ENCODE results near the gene NKX3-2.

The NKX3-2 gene

DNA sequence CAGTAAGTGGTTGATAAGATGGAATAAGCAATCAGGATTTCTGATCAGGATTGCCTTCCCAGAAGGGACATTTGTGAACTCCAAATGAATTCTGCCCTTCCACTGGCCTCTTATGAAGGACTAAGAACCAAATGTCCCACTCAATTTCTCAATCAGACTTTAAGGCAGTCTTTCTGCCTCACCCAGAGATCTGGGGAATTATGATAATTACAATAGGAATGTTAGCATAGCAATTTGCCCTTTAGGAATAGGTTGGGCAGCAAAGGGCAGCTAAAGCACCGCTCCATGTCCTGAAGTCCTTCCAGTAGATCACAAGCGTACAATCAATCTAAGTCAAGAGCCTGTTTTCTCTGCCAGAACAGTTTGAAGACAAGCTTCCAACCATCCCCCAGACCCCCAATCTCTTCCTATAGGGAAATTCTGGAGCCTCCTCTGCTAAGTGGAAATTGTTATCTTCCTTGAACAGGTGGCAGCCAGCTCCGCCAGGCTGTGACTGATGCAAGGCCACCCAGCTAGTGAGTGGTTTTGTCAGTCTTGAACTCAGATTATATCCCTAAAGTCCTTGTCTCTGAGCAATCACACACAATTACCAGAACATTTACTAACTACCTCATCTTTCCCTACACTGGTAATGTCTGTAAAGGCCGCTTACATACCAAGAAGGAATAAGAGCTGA is 18.6 kb downstream of the NKX3-2 start:
- DNase-seq (ENCODE audit: low read depth): no peak
- H3K4me3 ChIP-seq (ENCODE audit: low read depth, low read length): no peak overlapping the region
- TF ChIP-seq, protein P1, sequence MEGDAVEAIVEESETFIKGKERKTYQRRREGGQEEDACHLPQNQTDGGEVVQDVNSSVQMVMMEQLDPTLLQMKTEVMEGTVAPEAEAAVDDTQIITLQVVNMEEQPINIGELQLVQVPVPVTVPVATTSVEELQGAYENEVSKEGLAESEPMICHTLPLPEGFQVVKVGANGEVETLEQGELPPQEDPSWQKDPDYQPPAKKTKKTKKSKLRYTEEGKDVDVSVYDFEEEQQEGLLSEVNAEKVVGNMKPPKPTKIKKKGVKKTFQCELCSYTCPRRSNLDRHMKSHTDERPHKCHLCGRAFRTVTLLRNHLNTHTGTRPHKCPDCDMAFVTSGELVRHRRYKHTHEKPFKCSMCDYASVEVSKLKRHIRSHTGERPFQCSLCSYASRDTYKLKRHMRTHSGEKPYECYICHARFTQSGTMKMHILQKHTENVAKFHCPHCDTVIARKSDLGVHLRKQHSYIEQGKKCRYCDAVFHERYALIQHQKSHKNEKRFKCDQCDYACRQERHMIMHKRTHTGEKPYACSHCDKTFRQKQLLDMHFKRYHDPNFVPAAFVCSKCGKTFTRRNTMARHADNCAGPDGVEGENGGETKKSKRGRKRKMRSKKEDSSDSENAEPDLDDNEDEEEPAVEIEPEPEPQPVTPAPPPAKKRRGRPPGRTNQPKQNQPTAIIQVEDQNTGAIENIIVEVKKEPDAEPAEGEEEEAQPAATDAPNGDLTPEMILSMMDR (IDR thresholded peaks at IDR 0.05; ENCODE audit: low read depth, low read length, missing control alignments): no peak

DNA sequence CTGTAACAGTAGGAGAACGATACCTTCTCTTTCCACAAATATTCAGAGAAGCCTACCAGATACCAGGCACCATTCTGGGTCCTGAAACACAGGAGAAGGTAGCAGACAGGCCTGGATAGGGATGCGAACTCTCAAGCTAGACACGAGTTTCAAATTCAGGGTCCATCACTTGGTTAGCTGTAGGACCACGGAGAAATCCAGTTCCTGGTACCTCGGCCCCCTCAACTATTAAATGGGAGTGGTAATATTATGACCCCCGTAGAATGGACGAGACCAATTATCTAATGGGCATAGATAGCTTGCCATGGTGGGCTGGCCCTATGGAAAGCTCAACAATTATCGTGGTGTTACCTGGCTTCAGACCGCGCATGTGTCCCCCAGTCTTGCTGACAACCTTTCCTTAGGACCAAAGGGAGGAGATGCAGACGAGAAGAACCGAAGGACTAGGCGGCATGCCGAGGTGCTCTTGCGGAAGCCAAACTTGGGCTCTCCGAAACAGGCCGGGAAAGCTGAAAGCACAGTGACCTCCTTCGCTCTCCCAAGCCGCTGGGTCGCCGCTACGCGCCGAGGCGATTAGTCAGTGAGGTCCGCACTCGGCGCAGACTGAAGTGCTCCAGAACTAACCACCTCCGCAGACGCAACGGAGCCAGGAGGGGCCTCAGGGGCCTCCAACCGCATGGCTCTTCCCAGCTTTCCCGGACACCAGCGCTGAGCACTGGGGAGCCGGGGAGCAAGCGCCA is 19.6 kb downstream of the NKX3-2 start:
- DNase-seq (ENCODE audit: low read depth): no peak
- H3K4me3 ChIP-seq (ENCODE audit: low read depth, low read length): no peak overlapping the region
- TF ChIP-seq, protein P1 (IDR thresholded peaks at IDR 0.05; ENCODE audit: low read depth, low read length, missing control alignments): no peak

DNA sequence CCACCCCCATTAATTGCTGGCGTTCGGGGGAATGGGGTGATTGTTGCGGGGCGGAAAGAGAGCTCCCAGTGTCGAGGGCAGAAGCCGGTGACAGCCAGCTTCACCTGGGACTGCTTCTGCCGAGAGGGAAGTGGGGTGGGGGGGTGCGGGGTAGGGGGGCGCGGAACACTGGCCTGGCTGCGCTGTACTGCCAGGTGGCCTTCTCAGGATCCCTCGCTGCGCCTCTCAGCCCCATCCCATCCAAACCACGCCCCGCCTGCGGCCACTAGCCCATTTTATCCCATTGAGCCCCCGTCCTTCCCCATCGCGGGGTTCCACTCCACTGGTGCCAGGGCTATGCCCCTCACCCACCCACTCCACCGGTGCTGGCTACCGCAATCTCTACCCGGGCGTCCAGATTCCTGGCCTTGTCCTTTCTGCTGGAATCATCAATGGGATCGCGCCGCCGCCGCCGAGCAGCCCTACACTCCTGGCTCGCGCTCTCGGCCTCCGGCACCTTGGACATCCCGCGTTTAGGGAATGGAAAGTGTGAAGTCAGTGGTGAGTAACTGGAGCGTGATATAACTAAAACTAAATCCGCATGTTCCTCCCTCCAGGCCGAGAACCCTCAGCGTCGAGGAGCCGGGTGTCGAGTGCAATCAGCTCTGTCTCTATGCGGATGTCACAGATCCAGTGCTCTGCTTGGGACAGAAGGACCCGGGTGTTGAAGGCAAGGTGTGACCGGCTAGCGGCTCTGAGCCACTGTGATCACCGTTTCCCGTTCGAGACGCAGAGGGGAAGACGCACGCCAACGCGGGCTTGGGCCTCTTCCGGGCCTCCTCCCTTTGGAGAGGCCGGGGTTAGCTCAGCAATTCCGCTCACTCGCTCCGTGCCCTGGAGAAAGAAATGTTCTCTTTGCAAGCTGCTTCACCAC is 20.5 kb downstream of the NKX3-2 start:
- DNase-seq (ENCODE audit: low read depth): no peak
- TF ChIP-seq, protein P1 (IDR thresholded peaks at IDR 0.05; ENCODE audit: low read depth, low read length, missing control alignments): no peak
- H3K4me3 ChIP-seq (ENCODE audit: low read depth, low read length): no peak overlapping the region

GRCh38 chr4:13523105-13523477 is 21.2 kb downstream of the NKX3-2 start:
- H3K4me3 ChIP-seq (ENCODE audit: low read depth, low read length): no peak overlapping the region
- TF ChIP-seq, protein P1 (IDR thresholded peaks at IDR 0.05; ENCODE audit: low read depth, low read length, missing control alignments): no peak
- no peak for DNase-seq (ENCODE audit: low read depth)

- no peak for DNase-seq (ENCODE audit: low read depth)
- TF ChIP-seq, protein P1 (IDR thresholded peaks at IDR 0.05; ENCODE audit: low read depth, low read length, missing control alignments): no peak
- no peak overlapping the region for H3K4me3 ChIP-seq (ENCODE audit: low read depth, low read length)
Observed at GRCh38 chr4:13522282-13523104, 21.8 kb downstream of the NKX3-2 start.

DNA sequence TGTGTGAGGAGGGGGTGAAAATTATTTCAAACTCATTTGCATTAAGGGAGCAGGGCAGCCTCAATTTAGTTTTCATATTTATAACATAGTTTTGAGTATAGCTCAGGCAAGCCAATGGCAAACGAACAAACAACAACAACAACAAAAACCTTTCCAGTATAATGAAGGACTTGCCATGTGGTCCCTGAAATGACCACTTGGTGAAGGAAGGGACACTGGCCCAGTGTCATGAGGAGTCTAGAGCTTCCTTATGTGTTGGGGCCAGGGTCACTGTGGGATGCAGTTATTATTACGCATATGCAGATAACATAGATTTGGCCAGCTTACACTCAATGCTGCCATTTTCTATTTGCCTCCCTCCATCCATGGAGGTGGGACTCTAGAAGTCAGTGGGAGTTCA is 23.3 kb downstream of the NKX3-2 start:
- H3K4me3 ChIP-seq (ENCODE audit: low read depth, low read length): no peak overlapping the region
- no peak for DNase-seq (ENCODE audit: low read depth)
- TF ChIP-seq, protein P1 (IDR thresholded peaks at IDR 0.05; ENCODE audit: low read depth, low read length, missing control alignments): no peak
